ENCODE data around the gene KIF25. TPM values are rescaled to one million over a fixed set of nuclear protein-coding genes. Genes with fewer than 3 reads are reported as not detected.

KIF25 gene
- total RNA-seq, 1 experiment from 2014 or later, result 0.42 TPM

DNA sequence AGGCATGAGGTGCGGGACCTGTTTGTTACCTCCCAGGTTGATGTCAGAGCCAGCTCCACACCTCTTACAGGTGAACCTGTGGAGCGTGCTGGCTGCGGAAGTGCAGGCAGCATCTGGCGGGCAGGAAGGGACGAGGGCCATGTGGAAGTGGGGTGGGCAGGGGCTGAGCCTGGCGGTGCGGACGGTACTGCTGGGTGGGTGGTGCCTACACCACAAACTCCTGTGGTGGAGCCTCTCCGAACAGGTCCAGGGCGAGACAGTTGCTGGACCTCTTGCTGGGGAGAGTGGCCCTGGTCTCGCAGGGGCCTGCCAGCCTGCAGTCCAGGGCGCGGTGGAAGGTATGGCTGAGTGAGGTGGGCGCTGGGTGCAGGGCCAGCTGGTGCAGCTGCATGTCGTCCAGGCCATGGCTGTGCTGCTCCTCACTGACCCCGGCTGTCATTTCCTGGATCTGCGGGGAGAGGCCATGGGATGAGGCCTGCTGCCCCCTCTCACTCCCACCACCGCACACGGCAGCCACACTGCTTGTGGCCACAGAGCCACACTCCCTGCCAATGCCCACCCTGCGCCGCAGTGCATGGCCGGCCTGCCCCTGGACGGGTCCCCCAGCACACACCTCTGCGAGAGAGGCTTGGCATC lies 59.5 kb downstream of the KIF25 start:
- Histone ChIP-seq H3K27me3 (ENCODE audit: control insufficient read depth, insufficient read depth, low read length) (no peaks in the 10 kb centered on the region), H3K4me3 (ENCODE audit: insufficient read depth, low read depth, low read length) (no peak overlapping the region), H3K36me3 (replicated peaks; ENCODE audit: control insufficient read depth, insufficient read depth, low read length) (no peaks in the 10 kb centered on the region)
- peak; percentile 46 for DNase-seq

DNA sequence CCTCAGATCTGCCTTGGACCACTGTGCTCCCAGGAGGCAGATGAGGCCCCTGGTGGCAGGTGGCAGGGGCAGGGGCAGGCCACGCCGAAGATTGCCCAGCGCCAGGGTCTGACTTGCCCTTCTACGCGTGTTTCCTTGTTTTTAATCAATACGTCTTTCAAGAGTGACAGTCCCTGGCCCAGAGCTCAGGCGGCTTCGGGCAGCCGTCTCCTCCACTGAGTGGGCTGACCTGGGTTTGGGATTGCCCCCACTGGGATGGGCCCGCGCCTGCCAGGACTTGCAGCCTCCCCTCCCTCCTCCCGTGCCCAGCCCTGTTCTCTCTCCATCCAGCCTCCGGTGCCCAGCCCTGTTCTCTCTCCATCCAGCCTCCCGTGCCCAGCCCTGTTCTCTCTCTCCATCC lies 60.4 kb downstream of the KIF25 start:
- no peak overlapping the region for H3K4me3 ChIP-seq (ENCODE audit: insufficient read depth, low read depth, low read length)
- no peak for DNase-seq
- H3K36me3 ChIP-seq (replicated peaks; ENCODE audit: control insufficient read depth, insufficient read depth, low read length), result no peaks in the 10 kb centered on the region
- no peaks in the 10 kb centered on the region for H3K27me3 ChIP-seq (ENCODE audit: control insufficient read depth, insufficient read depth, low read length)

DNA sequence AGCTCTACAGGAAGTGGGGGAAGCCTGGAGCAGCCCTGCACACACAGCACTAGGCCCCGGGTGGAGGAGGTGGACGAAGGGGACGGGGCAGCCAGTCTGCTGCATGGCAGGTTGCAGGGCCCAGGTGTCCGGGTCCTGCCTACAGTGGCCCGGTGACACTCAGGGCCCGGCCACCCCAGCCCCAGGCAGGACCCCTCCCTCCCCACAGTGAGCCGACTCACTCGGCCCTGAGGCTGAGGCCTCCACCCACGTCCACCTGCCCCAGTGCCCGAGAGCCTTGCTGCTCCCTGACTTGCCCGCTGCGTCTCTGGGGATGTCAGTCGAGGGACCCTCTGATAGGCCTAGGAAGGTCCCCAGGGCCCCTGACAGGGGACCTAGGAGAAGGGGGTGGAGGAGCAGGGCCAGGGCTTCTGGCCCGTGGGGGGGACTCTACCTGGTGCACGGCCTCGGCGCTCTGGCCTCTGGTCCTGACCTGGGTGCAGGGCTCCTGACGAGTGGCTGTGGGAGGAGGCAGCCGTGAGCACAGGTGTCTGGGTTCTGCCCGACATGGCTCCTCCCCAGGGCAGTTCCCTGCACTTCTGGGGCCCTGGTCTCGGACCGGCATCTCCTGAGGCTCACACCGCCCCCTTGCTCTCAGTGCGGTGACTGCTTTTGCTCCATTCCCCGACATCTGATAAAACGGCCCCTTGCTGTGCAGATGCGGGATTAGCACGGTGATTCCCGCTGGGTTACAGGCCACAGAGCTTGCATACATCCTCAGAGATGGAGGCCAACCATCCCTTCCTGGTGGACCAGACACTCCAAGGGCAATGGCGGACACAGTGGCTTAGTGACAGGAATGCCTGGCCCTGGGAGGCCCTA lies 61.5 kb downstream of the KIF25 start:
- DNase-seq, result peak; percentile 84
- H3K4me3 ChIP-seq (ENCODE audit: insufficient read depth, low read depth, low read length), result no peak overlapping the region
- no peaks in the 10 kb centered on the region for H3K27me3 ChIP-seq (ENCODE audit: control insufficient read depth, insufficient read depth, low read length)
- H3K36me3 ChIP-seq (replicated peaks; ENCODE audit: control insufficient read depth, insufficient read depth, low read length), result no peaks in the 10 kb centered on the region

DNA sequence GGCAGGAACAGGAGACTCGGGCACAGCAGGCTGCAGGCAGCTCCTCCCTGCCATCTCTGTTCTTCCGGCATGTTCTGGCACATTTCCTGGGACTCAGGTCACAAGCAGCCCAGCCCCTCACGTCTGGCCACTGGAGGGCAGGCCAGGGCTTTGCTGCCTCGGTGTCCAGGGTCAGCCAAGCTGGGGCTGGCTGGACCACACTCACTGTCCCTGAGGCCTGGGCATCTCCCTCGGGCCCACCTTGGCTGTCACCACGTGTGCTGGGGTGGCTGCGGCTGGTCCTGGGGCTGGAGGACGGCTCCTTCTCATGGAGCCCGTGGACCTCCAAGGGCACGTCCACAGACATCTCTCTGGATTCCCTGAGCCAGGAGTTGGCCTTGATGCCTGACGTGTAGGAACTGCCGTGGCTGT lies 63.1 kb downstream of the KIF25 start:
- H3K36me3 ChIP-seq (replicated peaks; ENCODE audit: control insufficient read depth, insufficient read depth, low read length), result no peaks in the 10 kb centered on the region
- DNase-seq, result peak; percentile 88
- no peaks in the 10 kb centered on the region for H3K27me3 ChIP-seq (ENCODE audit: control insufficient read depth, insufficient read depth, low read length)
- H3K4me3 ChIP-seq (ENCODE audit: insufficient read depth, low read depth, low read length), result no peak overlapping the region

DNA sequence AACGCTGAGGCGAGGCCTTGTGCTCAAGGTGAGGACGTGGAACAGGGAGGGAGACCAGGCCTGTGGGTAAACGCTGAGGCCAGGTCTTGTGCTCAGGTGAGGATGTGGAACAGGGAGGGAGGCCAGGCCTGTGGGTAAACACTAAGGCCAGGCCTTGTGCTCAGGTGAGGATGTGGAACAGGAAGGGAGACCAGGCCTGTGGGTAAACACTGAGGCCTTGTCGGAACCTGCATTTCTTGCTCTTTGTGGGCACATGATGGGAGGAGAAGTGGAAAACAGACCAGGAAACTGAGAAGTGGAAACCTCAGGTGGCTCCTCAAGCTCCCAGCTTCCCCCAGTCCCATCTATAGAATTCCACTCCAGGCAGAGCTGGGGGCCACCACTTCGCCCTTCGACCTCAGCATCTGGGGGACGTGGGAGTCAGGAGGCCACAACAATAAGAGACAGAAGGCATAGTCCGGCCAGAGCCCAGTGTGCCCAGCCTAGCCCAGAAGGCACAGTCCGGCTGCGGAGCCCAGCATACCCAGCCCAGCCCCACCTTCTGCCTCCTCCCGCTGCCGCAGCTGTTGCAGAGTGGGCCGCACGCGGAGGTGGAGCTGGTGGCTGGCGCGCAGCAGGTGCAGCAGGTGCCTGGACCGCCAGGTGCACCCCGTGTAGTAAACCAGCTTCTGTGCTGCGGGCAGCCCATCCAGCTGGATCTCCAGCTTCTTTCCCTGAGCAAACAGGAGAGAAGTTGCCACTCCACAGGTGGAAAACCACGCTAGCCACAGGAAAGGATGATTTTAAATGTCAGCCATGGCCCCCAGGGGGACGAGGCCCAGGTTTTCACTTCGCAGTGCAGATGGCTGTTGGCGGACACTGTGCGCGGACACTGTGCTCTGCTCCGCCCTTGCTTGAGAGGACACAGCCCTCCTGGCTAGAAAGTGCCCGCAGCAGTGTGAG lies 64.1 kb downstream of the KIF25 start:
- DNase-seq, result peak; percentile 43
- H3K27me3 ChIP-seq (ENCODE audit: control insufficient read depth, insufficient read depth, low read length), result no peaks in the 10 kb centered on the region
- no peaks in the 10 kb centered on the region for H3K36me3 ChIP-seq (replicated peaks; ENCODE audit: control insufficient read depth, insufficient read depth, low read length)
- no peak overlapping the region for H3K4me3 ChIP-seq (ENCODE audit: insufficient read depth, low read depth, low read length)

DNA sequence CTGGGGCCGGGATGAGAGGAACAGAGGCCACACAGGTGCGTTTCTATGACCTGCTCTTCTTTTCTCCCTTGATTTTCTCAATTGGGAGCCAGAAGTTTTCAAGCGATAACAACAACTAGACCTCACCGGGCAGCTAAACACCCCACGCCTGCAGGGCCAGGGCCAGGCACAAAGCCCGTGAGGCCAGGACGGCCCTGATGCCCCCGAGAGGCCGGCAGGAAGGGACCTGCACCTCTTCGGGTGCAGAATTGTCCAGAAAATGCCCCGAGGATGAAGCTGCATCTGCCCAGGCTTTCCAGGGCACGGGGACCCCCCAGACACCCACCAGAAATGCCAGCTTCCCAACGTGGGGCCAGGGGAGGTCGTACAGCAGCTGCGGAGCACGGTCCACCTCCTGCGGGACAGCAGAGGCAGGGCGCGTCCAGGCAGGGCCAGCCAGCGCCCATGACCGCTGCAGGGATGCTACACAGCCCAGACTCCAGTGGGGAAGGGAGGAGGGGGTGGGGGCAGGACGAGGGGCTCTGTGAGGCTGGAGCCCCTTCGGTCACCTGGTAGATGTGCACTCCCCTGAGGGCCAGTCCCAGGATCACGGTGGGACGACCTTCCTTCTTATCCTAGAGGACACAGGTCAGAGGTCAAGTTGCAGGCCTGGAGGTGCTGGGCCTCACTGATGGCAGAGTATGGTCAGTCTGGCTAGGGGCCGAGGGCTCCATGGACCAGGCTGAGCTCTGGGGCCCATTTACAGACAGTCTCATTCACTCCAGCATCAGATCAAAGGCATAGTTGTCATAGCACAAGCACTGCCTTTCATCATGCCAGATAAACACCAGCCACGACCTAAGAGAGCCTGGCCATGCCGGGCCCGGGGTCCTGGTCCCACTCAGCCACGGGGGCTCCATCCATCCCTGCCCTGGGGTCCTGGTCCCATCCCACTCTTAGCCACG lies 65.1 kb downstream of the KIF25 start:
- H3K36me3 ChIP-seq (replicated peaks; ENCODE audit: control insufficient read depth, insufficient read depth, low read length), result no peaks in the 10 kb centered on the region
- DNase-seq, result no peak
- H3K4me3 ChIP-seq (ENCODE audit: insufficient read depth, low read depth, low read length), result no peak overlapping the region
- H3K27me3 ChIP-seq (ENCODE audit: control insufficient read depth, insufficient read depth, low read length), result no peaks in the 10 kb centered on the region

DNA sequence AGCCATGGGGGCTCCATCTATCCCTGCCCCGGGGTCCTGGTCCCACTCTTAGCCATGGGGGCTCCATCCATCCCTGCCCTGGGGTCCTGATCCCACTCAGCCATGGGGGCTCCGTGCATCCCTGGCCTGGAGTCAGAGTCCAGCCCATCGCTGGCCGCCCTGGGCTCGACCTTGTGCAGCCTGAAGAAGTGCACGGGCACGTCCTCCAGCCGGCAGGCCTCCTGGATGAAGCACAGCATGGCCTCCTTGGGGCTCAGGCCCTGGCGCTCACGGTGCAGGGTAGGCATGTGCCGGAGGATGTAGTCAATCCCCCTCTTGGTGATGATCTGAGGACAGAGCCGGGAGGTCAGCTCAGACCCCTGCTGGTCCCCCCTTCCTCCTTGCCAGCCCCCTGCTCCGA lies 66.0 kb downstream of the KIF25 start:
- no peak for DNase-seq
- H3K27me3 ChIP-seq (ENCODE audit: control insufficient read depth, insufficient read depth, low read length), result no peaks in the 10 kb centered on the region
- no peak overlapping the region for H3K4me3 ChIP-seq (ENCODE audit: insufficient read depth, low read depth, low read length)
- no peaks in the 10 kb centered on the region for H3K36me3 ChIP-seq (replicated peaks; ENCODE audit: control insufficient read depth, insufficient read depth, low read length)

DNA sequence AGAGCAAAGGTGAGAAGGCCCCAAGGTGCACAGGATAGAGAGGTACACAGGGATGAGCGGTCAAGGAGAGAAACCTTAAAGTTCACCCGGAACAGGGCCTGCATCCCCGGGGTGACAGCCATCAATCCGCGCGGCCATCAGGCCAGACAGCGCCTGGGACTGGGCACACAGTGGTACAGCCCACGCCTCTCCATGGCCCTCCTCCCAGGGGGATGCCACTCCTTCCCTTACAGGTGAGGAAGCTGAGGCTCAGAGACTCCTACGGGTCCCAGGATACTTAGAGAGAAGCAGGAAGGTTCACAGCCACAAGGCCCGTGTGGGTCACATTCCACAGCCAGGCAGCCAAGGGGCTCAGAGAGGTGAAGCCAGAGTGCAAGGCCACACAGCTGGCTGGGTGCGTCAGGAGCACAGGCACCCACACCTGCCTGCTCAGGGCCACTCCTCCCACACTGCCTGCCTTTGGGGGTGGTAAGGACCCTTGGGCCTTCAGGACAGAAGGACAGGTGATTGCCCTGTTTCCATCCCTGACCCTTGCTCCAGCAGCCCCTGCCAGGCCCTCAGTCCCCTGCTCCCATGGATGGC lies 66.8 kb downstream of the KIF25 start:
- Histone ChIP-seq H3K4me3 (ENCODE audit: insufficient read depth, low read depth, low read length) (no peak overlapping the region), H3K27me3 (ENCODE audit: control insufficient read depth, insufficient read depth, low read length) (no peaks in the 10 kb centered on the region), H3K36me3 (replicated peaks; ENCODE audit: control insufficient read depth, insufficient read depth, low read length) (no peaks in the 10 kb centered on the region)
- no peak for DNase-seq

DNA sequence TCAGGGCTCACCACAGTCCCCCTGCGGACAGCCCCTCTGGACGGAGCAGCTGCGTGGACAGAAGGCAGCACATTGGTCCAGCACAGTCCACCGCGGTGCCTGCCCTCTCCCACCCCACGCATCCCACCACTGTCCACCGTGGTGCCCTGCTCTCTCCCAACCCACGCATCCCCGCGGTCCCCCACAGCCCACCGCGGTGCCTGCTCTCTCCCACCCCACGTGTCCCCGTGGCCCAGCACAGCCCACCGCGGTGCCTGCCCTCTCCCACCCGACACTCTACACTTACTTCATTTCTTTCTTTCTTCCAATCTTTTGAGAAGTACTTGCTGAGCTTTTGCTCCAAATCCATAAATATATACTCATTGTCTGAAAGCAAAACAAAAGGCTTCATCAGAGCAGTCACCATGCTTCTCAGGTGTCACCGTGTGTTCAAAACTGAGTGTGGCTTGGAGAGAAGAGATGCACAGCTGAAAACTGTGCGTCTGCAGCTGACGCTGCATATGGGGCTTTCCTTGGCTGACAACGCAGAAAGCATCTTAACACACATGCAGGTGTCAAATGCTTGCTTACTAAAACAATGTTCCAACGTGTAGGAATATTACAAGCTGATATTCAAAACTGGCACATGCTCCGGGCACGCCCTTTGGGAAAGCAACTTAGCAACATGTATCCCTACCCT lies 69.7 kb downstream of the KIF25 start:
- no peak for DNase-seq
- Histone ChIP-seq H3K4me3 (ENCODE audit: insufficient read depth, low read depth, low read length) (no peak overlapping the region), H3K36me3 (replicated peaks; ENCODE audit: control insufficient read depth, insufficient read depth, low read length) (no peaks in the 10 kb centered on the region), H3K27me3 (ENCODE audit: control insufficient read depth, insufficient read depth, low read length) (no peaks in the 10 kb centered on the region)

DNA sequence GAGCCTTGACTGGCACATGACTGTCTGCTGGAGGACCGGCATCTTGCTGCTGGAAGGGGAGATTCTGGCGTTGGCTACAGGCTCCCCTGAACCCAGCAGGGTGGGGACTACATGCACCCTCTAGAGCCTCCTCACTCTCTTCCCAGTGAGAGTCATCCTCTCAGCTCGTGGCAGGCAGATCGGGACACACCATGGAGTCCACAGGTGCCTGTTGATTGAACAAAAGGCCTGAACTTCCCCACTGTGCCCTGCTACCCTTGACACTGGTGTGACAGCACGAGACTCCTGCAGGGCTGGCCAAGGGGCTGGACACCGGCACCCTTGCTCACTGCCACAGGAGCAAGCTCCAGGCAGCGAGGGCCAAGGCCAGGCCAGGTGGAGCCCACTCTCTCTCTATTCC lies 73.3 kb downstream of the KIF25 start:
- Histone ChIP-seq H3K36me3 (replicated peaks; ENCODE audit: control insufficient read depth, insufficient read depth, low read length) (no peaks in the 10 kb centered on the region), H3K4me3 (ENCODE audit: insufficient read depth, low read depth, low read length) (no peak overlapping the region), H3K27me3 (ENCODE audit: control insufficient read depth, insufficient read depth, low read length) (no peaks in the 10 kb centered on the region)
- DNase-seq, result no peak

DNA sequence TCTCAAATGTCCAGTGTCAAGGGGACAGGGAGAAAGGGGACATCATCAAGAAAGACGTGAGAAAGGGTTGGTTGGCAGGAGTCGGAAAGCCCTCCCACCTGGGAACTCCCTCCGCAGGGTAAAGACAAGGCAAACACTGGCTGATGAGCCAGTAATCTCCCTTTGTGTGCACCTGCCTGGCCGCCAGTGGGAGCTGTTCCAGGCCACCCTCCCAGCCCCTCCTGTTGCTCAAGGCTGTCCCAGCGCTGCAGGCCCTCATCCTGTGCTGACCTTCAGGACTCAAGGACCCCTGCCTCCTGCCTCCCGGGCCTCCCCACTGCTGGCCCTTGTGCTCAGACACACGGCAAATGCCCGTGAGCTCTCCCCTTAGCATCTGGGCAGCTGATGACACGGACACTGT lies 74.1 kb downstream of the KIF25 start:
- Histone ChIP-seq H3K36me3 (replicated peaks; ENCODE audit: control insufficient read depth, insufficient read depth, low read length) (no peaks in the 10 kb centered on the region), H3K4me3 (ENCODE audit: insufficient read depth, low read depth, low read length) (no peak overlapping the region), H3K27me3 (ENCODE audit: control insufficient read depth, insufficient read depth, low read length) (no peaks in the 10 kb centered on the region)
- DNase-seq, result peak; percentile 96

DNA sequence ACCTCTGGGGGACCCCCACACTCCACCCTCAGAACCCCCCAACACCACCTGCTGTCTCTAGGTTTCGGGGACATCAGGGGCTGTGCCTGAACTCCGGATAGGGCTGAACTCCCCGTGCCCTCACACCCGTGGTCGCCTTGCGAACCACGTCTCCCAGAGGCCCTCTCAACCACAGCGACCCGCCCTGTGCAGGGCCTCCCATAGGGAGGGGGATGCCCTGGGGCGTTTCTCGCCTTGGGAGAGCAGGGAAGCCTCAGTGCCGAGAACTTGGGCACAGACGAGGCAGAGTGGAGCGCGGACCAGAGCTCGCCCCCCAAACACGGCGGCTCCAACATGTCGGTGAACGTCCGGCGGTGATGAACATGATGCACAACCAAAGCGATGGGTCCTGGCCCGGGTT lies 74.8 kb downstream of the KIF25 start:
- Histone ChIP-seq H3K36me3 (replicated peaks; ENCODE audit: control insufficient read depth, insufficient read depth, low read length) (no peaks in the 10 kb centered on the region), H3K27me3 (ENCODE audit: control insufficient read depth, insufficient read depth, low read length) (no peaks in the 10 kb centered on the region), H3K4me3 (ENCODE audit: insufficient read depth, low read depth, low read length) (no peak overlapping the region)
- no peak for DNase-seq

DNA sequence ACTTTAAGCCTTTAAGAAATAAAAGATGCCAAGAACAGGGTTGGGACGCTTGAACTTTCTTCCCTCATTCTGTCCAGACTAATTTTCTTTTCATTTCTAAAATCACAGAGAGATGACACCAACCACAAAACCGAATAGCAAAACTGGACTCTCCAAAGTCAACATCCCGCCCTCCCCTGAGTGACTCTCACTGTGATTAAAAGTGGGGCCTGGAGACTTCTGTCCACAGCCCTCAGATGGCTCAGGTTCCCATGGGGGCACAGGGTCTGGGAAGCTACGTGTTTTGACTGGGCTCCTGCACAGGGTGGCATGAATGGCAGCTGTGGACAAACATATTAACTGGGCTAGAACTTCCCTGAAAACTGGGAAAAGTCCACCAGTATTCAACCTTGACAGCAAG lies 75.3 kb downstream of the KIF25 start:
- no peaks in the 10 kb centered on the region for H3K36me3 ChIP-seq (replicated peaks; ENCODE audit: control insufficient read depth, insufficient read depth, low read length)
- H3K4me3 ChIP-seq (ENCODE audit: insufficient read depth, low read depth, low read length), result no peak overlapping the region
- no peaks in the 10 kb centered on the region for H3K27me3 ChIP-seq (ENCODE audit: control insufficient read depth, insufficient read depth, low read length)
- DNase-seq, result no peak

Data from H7 (cell line).